OCI-LY1 (cell line): ENCODE data around the gene RAD51B.

ENCODE experiments used
- H2AFZ ChIP-seq: fragments of 200-600 bp; sonication (generic), shearing (Covaris generic); 2 replicates; pipeline ENCODE4 v1.6.0; 2014; ENCODE audit warnings: antibody characterized with exemption, mild to moderate bottlenecking, low read length
- H3F3A ChIP-seq: fragments of 200-600 bp; sonication (generic), shearing (Covaris generic); 2 replicates; pipeline ENCODE4 v1.6.0; 2014; ENCODE audit warnings: mild to moderate bottlenecking, antibody characterized with exemption, low read length, moderate library complexity; ENCODE audit not compliant: insufficient read depth
- H3K27ac ChIP-seq: fragments of 200-600 bp; sonication (generic); 2 replicates; pipeline ENCODE4 v1.5.1; 2014; ENCODE audit warnings: low read length, mixed run types, mild to moderate bottlenecking, low read depth; ENCODE audit not compliant: poor library complexity, severe bottlenecking
- H3K27me3 ChIP-seq: fragments of 200-600 bp; sonication (generic); 2 replicates; pipeline ENCODE4 v1.6.0; 2014; ENCODE audit warnings: antibody characterized with exemption, mild to moderate bottlenecking, low read length, moderate library complexity; ENCODE audit not compliant: insufficient read depth
- H3K36me3 ChIP-seq: fragments of 200-600 bp; sonication (generic); 2 replicates; pipeline ENCODE4 v1.6.1; 2014; ENCODE audit warnings: mild to moderate bottlenecking, antibody characterized with exemption, low read length, moderate library complexity, mixed read lengths; ENCODE audit not compliant: insufficient read depth
- H3K4me1 ChIP-seq: fragments of 200-600 bp; sonication (generic); 2 replicates; pipeline ENCODE4 v1.5.1; 2014; ENCODE audit warnings: mild to moderate bottlenecking, low read length, moderate library complexity; ENCODE audit not compliant: insufficient read depth, severe bottlenecking
- H3K4me2 ChIP-seq: fragments of 200-600 bp; sonication (generic), shearing (Covaris generic); 2 replicates; pipeline ENCODE4 v1.6.1; 2014; ENCODE audit warnings: low read length
- H3K4me3 ChIP-seq: fragments of 200-600 bp; sonication (generic); 2 replicates; pipeline ENCODE4 v1.5.1; 2014; ENCODE audit warnings: low read length, low read depth, mild to moderate bottlenecking, mixed read lengths; ENCODE audit not compliant: poor library complexity, severe bottlenecking
- H3K79me2 ChIP-seq: fragments of 200-600 bp; shearing (Covaris generic); 2 replicates; pipeline ENCODE4 v1.6.1; 2016; ENCODE audit warnings: mixed run types, low read length, mixed read lengths; ENCODE audit not compliant: insufficient read depth
- H3K9ac ChIP-seq: fragments of 200-600 bp; sonication (generic), shearing (Covaris generic); 2 replicates; pipeline ENCODE4 v1.6.1; 2014; ENCODE audit warnings: mild to moderate bottlenecking, low read length, mixed read lengths
- H3K9me2 ChIP-seq: fragments of 200-600 bp; sonication (generic), shearing (Covaris generic); 2 replicates; pipeline ENCODE4 v1.6.1; 2014; ENCODE audit warnings: low read depth, mild to moderate bottlenecking, low read length, mixed read lengths
- H3K9me3 ChIP-seq: fragments of 200-600 bp; shearing (Covaris generic); 2 replicates; pipeline ENCODE4 v1.6.1; 2014; ENCODE audit warnings: low read length, mixed read lengths
- H4K20me1 ChIP-seq: fragments of 200-600 bp; sonication (generic), shearing (Covaris generic); 2 replicates; pipeline ENCODE4 v1.6.0; 2016; ENCODE audit warnings: mild to moderate bottlenecking, low read length; ENCODE audit not compliant: insufficient read depth
- CTCF ChIP-seq: fragments of 200-600 bp; sonication (generic), shearing (Covaris generic); IDR thresholded peaks from 2 replicates; pipeline ENCODE4 v1.5.1; 2017; ENCODE audit warnings: mild to moderate bottlenecking, antibody characterized with exemption, low read length, moderate library complexity, mixed read lengths
- EZH2 ChIP-seq: fragments of 200-600 bp; sonication (generic), shearing (Covaris generic); IDR thresholded peaks from 2 replicates; pipeline ENCODE4 v1.8.0; 2017; ENCODE audit warnings: borderline replicate concordance, mixed run types, mild to moderate bottlenecking, antibody characterized with exemption, low read length, moderate library complexity, mixed read lengths

Gene RAD51B

GRCh38 chr14:68710776-68711175, 891.2 kb downstream of the RAD51B start:
- no peaks in the 10 kb centered on the region for H4K20me1 ChIP-seq
- H2AFZ ChIP-seq: no peak overlapping the region
- H3K4me1 ChIP-seq: no peaks in the 10 kb centered on the region
- no peaks in the 10 kb centered on the region for H3K27me3 ChIP-seq
- no peaks in the 10 kb centered on the region for H3K9me3 ChIP-seq
- no peak overlapping the region for H3K4me3 ChIP-seq
- no peaks in the 10 kb centered on the region for H3F3A ChIP-seq
- no peaks in the 10 kb centered on the region for H3K9me2 ChIP-seq
- H3K4me2 ChIP-seq: no peak overlapping the region
- H3K36me3 ChIP-seq: no peaks in the 10 kb centered on the region
- no peak overlapping the region for H3K9ac ChIP-seq
- TF ChIP-seq EZH2: no peak
- peak; percentile 22; the same call in 1 of the 2 replicates for TF ChIP-seq CTCF
- no peaks in the 10 kb centered on the region for H3K79me2 ChIP-seq
- H3K27ac ChIP-seq: no peak overlapping the region

GRCh38 chr14:68711561-68712309, 892.2 kb downstream of the RAD51B start:
- no peaks in the 10 kb centered on the region for H3K9me3 ChIP-seq
- no peak overlapping the region for H3K27ac ChIP-seq
- no peaks in the 10 kb centered on the region for H3K79me2 ChIP-seq
- H3K27me3 ChIP-seq: no peaks in the 10 kb centered on the region
- H3F3A ChIP-seq: no peaks in the 10 kb centered on the region
- no peaks in the 10 kb centered on the region for H4K20me1 ChIP-seq
- TF ChIP-seq CTCF (no peak), EZH2 (no peak)
- H3K4me1 ChIP-seq: no peaks in the 10 kb centered on the region
- no peak overlapping the region for H3K4me3 ChIP-seq
- no peak overlapping the region for H3K9ac ChIP-seq
- H2AFZ ChIP-seq: no peak overlapping the region
- H3K36me3 ChIP-seq: no peaks in the 10 kb centered on the region
- H3K9me2 ChIP-seq: no peaks in the 10 kb centered on the region
- no peak overlapping the region for H3K4me2 ChIP-seq

GRCh38 chr14:68712703-68713370, 893.3 kb downstream of the RAD51B start:
- Histone ChIP-seq H3K9me2 (no peaks in the 10 kb centered on the region), H3F3A (no peaks in the 10 kb centered on the region), H3K4me2 (no peak overlapping the region), H3K9ac (no peak overlapping the region), H3K36me3 (no peaks in the 10 kb centered on the region), H3K27me3 (no peaks in the 10 kb centered on the region), H4K20me1 (no peaks in the 10 kb centered on the region), H3K27ac (no peak overlapping the region), H3K79me2 (no peaks in the 10 kb centered on the region), H3K4me1 (no peaks in the 10 kb centered on the region), H3K9me3 (no peaks in the 10 kb centered on the region), H2AFZ (no peak overlapping the region), H3K4me3 (no peak overlapping the region)
- TF ChIP-seq EZH2 (no peak), CTCF (no peak)
